ENCODE results near the gene POP4.

POP4 gene

DNA sequence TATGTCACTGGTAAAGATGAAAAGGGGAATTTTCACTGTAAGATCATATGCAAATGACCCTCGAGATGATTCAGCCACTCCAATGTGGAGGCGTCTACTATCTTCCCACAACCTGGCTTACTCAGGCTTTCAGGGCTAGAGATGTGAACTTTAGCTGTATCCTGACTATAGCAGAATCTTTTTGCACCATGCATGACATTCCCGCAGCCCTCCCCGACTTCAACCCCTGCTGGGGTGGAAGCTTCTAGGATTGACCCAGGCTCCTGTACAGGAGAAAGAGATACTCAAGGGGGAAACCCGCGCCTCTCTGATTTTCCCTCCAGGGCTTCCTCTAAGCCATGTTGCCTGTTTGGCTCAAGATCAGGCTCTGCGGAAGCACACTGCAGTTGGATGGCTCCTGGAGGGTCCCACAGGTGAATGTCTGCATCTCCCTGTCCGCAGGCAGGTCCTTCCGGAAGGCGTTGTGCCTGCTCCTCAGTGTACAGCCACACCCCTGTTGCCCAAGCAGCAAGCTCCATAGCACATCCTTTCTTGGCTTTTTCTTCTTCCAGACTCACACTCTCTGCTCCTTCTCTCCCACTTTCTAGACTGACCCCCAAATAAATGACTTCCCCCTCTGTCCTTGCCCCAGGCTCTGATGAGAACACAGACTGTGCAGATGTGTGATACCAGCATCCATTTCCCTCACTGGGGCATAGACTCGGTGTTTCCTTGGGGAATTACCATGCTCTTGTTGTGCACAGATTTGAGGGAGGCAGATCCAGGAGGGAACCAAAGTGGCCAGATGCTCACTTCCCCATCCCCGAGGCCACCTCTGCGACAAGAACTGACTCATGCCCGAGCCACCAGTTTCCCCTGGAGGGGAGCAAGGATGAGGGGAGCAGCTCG lies 29.1 kb upstream of the POP4 start:
- DNase-seq (ENCODE audit: low spot score) = peak; percentile 59

DNA sequence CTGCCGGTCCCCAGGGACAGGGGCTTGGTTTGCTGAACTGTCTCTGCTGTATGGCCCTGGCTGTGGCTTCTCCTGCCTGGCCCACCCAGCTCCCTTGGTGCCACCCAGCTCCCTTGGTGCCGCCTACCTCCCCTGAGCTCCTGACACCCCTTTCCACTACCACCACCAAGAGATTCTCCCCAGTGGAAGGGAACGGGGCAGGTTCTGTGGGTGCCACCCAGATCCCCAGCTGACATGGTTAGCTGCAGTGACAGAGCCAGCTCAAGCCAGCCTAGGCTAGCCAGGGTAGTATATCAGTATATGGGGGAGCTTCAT lies 28.5 kb upstream of the POP4 start:
- no peak for DNase-seq (ENCODE audit: low spot score)

DNA sequence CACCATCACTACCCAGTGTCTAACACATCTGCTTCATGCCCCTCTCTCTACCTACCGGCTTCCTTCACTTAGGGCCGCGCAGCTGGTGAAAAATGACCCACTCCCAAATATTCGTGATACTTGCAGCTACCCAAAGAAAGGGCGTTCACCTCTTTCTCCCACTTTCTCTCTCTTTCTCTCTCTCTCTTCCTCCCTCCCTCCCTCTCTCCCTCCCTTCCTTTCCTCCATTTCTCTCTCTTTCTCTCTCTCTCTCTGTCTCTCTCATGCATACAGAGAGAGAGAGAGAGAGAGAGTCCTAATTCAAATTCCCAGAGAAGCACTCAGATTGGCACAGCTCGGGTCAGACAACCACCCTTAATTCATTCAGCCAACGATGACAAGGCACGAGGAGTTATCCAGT lies 27.7 kb upstream of the POP4 start:
- no peak for DNase-seq (ENCODE audit: low spot score)

DNA sequence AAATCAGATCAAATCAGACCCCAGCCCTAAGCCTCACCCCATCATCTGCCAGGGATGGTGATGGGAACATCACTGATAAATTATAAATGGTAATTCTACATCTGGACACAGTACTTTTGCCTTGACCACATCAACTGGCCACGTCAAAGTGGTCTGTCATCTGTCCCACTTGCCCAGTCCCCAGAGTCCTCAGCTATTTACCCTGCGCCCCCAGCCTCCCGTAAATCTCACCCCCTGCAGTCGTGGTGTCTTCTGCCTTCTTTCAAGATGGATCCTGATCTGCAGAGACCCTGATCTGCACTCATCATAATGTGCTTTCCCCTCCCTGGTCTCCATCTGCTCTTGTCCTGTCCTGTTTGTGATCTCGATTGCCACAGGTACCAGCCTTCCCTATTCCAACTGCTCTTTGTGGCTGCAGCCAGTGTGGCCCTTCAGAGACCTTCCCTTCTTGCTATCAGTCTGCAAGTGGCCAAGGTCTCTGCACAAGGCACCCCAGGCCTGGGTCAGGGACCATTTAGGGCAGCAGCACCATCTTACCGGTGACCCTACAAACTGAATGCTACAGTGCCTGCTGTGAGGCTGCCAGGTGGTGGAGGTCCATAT lies 26.7 kb upstream of the POP4 start:
- DNase-seq (ENCODE audit: low spot score) = no peak

DNA sequence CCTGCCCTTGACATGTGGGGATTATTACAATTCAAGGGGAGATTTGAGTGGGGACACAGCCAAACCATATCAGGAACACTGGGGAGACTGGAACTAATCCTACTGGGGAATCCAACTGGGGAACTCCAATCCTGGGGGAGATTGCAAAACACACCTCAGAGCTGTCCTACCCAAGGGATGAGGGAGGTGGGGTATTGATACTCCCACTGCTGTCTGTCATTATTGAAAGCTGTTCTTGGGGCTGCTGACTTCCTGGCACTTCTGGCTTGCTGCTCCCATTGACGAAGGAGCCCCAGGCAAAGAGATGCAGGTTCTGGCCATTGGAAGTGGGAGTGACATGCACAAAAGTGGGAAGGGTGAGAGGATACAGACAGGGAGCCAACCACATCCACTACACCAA lies 24.7 kb upstream of the POP4 start:
- DNase-seq (ENCODE audit: low spot score) = no peak

DNA sequence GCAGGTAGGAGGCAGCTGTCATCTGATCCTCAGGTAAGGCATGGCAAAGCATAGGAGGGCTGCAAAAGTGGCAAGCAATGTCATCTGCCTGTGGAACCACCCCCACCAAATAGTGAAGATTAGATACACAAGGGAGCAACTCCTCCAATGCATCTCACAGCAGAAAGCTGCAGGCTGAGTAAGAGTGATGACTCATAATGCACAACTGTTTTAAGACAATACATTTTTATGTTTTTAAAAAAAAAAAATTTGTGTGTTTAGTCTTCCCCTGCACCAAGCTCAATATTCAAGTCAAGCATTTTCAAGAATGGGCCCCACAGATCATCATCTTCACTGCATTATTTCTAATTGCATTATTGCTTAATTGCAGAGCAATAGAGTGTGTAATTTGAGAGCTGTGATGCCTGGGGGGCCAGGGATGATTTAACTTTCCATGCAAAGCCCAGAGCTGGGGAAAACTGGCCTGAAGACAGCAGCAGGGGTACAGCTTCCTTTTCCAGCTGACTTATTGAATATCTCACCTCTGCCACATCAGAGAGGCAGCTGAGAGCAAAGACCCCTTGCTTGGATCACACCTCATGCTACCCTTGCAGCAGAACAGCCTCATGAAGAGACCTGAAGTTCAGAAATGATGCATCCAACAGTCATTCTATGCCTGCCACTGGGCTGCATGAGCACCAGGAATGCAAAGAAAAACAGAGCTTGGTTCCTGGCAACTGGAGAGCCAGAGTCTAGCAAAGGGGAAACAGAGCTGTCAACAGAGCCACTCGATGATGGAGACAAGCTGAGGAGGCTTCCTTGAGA lies 22.7 kb upstream of the POP4 start:
- DNase-seq (ENCODE audit: low spot score) = peak; percentile 38

DNA sequence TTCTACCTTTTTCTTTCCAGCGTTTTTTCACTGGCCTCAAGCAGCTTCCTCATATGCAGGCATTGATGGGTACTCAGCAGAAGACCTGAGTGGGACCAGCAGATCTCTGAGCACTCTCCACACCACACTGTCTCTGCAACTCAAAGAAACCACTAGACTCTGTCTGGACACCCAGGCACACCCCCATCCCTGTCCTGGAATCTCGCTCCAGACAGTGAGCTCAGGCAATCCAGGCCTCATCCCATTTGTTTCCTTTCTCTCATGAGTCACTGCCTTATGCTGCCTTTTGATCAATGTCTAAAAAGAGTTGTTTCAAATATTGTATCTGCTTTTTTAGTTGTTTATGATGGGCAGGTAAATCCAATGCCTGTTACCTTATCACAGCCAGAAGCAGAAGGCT lies 19.7 kb upstream of the POP4 start:
- peak; percentile 32 for DNase-seq (ENCODE audit: low spot score)

DNA sequence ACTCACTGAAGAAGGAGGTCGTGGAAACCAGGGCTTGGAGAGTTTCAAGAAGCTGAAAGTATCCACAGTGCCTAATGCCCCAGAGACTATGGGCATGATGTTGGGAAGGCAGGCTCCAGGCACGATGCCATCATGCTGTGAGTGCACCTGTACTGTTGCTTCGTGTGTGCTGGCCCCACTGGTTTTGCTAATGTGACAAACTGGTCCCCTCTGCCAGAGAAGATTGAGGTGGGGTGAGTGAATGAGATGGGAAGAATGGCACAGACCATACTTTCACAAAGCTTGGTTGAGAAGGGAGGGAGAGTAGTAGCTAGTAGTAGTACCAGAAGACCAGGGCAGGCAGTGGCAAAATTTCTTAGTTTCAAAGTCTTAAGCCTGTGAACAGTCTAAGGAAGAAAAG lies 19.0 kb upstream of the POP4 start:
- no peak for DNase-seq (ENCODE audit: low spot score)

DNA sequence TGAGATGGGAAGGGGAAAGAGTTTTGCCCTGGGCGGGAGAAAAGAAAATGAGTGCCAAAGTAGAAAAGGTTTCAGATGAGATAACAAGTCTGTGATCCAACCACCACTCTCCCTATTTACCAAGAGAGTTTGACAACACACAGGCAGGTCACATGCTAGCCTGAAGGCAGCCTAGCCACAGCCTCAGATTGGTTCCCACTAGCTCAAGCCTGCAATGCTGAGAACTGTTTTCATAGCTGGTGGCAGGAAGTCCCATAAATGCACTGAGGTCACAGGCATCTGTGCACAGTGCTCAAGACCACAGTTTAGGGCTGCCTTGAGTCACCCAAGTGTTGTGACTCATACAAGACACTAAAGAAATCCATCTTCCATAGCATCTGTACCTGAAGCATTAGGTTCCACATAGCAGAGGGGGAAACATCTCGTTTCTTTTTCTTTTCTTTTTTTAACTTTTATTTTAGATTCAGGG lies 18.5 kb upstream of the POP4 start:
- DNase-seq (ENCODE audit: low spot score) = peak; percentile 76

DNA sequence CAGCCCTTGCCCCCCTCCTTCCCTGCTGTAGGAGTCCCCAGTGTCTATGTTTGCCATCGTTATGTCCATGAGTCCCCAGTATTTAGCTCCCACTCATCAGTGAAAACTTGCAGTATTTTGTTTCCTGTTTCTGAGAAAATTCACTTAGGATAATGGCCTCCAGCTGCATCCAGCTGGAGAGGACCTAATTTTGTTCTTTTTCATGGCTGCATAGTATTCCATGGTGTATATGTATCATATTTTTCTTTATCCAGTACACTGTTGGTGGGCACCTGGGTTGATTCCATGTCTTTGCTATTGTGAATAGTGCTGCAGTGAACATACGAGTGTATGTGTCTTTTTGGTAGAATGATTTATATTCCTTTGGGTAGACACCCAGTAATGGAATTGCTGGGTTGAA lies 18.0 kb upstream of the POP4 start:
- no peak for DNase-seq (ENCODE audit: low spot score)

DNA sequence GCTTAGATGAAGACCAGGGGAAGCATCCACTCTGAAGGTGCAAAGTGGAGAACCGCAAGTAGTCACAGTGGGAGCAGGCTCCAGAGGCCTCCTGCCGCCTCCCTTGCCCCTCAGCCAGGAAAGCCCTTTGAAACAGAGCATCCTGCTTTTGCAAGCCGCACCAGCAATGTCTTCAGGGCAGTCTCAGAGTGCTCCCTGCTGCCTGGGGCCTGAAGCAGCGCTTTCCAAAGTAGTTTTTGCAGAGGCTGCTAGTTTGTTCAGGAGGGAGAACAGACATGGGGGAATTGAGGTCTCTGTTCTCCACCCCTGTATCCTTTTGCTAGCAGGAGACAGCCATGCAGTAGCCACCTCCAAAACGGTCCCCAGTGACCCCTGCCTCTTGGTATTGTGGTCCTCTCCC lies 15.8 kb upstream of the POP4 start:
- no peak for DNase-seq (ENCODE audit: low spot score)

DNA sequence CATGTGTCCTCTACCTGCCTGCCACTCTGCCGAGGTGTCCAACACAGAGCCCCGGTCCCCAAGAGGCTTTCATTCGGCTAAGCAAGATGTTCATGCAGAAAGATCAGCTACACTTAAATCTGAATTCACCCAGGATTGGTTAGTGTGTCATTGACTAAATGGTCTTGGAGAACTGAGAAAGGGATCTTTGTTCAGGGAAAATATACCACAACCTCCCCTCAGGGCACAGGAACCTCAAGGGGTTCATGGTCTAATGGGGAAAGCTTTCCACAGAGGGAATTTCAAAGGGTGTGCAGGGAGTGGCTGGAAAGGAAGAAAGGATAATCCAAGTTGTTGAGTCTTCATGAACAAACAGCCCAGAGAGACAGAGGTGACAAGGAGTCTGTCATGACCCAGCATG lies 14.4 kb upstream of the POP4 start:
- no peak for DNase-seq (ENCODE audit: low spot score)

DNA sequence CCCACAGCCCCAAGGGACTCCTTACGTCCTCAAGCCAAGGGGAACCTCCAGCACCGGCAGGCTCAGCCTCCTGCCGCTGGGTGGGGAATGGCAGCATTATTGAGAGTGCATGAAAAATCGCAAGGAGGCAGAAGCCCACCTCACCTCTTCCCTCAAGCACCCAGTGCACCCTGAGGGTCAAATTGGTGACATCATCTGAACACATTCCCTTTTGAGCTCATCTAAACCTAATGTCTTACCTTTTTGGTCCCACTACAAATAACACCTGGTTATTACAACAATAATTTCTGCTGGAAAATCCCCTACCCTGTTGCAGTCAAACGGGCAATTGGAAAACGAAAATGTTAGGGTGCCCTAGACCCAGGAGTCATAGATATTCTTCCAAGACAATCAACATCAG lies 12.2 kb upstream of the POP4 start:
- no peak for DNase-seq (ENCODE audit: low spot score)

DNA sequence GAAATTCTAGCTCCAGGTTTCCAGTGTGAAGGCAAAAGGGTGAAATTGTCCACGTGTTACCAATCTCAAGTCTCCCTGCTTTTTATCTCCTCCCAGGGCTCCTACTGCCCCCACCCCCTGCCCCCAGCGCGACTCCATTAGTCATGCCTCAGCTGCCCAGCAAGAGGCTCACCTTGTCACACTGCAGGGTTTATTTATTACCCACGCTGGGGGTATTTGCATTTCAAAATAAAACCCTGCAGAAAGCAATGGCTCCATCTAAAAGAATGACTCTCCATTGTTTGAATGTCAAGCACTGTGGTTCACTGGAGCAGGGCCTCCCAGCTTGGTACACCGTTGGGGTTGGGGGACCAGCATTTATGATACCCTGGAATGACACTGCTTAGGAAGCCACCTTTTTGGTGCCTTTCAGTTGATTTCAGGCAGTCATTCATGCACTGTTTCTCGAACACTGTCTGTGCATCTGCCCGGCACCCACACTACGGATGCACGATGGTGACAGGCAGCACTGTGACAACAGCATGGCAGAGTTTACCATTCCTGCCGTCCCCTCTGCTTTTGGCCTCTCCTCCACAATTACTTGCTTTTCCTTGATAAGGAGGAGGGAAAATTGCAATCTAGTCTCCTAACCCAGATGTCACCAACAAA lies 9.9 kb upstream of the POP4 start:
- DNase-seq (ENCODE audit: low spot score) = peak; percentile 56

DNA sequence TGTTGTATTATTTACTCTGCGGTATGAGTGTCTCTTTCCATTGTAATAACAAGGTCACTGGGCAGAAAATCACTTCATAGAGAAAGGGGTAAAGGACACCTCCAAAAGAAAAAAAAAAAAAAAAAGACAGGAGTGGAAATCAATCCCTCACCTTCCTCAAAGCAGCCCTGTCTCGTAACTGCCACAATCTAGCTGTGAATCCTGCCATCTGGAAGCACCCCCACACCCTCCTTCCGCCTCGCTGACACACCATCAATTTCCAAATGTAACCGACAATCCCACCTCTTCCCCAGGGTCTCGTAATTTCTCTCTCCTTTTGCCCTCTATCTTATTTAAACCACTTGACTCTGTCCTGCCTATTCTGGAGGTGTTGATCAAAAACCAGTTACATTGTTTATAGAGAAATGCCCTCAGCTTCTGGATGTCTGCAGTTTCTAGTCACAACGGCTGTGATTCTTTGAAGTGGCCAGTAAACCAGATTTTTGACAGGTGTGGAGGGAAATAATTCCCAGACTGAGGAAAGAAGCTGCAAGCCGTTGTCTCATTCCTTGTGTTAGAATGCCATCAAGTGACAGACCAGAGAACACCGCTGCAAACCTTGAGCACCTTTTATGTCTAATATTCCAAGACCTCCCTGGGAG lies 9.1 kb upstream of the POP4 start:
- peak; percentile 45 for DNase-seq (ENCODE audit: low spot score)

DNA sequence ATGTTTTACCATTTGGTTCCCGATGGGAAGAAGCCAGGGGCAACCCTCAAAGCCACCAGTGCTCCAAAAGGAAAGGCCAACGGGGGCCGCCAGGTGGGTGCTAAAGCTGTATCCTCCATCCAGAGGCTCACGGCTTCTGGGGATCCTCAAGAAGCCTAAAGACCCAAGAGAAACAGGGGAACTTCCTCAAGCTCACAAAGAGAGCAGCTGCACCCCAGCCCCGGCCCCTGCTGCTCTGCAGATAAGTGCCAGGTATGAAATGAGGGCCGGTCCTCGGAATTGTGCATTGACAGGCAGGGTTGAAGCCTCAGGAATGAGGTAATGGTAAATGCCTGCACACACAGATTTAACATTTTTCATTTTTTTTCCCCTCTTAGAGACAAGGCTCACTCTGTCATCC lies 8.0 kb upstream of the POP4 start:
- no peak for DNase-seq (ENCODE audit: low spot score)

DNA sequence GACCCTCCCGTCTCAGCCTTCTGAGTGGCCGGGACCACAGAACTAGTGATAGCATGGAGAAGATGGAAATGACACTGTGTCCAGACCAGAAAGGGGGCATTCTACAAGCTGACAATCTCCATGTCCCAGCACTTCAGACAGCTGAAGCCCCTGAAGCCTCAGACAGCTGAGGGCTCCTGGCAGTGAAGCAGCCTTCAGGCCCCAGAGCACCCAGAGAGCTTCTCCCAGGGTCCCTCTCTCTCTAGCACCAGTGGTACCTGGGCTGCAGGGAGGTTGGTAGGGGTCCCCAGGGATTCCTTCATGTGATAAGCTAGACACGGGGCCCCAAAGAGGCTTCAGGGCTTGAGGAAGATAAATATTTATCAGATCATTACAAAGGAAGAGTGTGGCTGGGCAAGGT lies 7.6 kb upstream of the POP4 start:
- DNase-seq (ENCODE audit: low spot score) = no peak

DNA sequence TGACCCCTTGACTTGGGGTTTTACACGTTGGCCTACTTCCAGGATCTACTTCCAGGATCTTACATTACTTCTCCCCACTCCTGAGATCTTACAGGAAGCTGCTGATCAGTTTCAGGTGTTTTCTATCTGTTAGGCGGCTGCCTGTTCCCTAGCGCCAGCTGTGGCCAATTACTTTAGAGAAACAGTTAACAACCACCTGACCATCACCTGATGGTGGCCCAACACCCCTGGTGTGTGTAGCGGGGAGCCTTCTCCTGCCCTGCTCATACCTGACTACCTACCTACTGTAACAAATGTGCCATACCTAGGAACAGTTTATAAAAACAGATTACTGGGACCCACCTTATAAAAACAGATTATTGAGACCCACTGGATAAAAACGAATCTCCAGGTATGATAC lies 2.8 kb upstream of the POP4 start:
- DNase-seq (ENCODE audit: low spot score) = no peak

DNA sequence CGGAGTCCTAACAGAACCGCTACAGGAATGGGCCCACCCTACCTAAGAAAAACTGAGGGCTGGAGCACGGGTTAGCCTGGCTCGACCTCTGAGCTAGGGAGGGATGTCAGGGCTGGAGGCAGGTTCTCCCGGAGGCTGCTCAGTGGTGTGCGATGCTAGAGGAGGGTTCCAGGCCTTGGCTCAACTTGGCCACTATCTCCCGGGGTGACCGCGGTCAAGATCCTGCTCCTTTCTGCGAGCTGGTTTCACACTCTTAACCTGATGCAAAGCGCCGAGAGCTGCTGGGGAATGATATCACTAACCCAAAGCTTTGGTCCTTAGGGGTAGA lies 301 bp downstream of the POP4 start:
- no peak for DNase-seq (ENCODE audit: low spot score)

DNA sequence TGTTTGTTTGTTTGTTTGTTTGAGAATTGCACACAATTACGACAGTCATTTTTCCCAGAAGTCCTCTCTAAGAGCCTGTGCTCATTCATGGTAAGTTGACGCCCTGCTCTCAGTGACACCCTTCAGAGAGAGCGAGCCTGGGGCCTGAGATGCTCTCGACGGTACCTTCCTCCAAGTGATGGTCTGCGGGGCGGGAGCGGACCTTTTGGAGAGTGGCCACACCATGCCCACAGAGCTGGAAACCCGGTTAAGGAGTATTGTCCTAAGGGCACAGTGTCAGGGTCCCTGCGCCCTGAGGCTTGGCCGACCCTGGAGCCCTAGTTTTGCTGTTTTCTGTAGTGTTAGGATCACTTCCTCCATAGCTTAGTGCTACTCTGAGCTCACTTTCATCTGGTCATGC lies 3.6 kb downstream of the POP4 start:
- DNase-seq (ENCODE audit: low spot score) = no peak

DNA sequence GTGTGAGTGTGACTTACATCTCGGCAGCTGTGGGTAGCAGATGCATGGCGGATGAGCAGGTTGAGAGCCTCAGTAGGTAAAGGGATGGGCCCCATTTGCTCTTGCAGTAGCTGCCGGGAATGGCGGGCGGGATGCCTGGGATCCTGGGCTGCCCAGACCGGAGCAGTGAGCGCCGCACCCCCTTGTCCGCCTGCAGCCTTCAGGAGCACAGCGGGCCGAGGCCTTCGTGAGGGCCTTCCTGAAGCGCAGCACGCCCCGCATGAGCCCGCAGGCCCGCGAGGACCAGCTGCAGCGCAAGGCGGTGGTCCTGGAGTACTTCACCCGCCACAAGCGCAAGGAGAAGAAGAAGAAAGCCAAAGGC lies 4.1 kb downstream of the POP4 start:
- no peak for DNase-seq (ENCODE audit: low spot score)

DNA sequence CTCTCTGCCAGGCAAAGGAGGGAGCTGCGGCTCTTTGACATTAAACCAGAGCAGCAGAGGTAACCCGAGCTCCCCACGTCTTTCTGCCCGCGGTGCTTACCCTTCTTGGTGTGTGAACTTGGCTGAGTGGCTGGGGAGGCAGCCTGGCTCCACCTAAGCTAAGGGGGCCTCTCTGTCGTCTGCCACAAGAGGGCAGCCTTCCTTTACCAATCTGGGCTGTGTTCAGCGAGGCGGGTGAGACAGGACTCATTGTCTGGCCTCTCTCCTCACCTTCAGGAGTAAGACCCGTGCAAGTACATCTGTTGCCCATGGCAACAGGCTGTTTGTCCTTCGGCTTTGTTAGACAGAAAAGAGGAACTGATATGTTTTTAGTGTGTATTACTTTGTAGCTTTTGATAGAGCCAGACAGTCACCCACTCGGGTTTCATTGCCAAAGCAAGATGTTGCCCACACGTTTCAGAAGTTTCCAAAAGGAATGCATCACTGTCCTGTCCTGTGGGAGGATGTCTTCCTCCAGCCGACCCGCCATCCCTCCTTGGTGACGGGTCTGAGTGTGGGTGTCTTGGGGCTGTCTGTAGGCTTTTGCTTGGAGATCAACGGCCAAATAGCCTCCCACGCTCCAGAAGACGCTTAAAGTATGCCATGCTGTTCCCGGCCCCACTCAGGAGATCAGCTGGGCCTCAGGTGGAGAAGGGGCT lies 4.6 kb downstream of the POP4 start:
- peak; percentile 83 for DNase-seq (ENCODE audit: low spot score)
